Gastrocnemius medialis (tissue), 4 donors: Measurements from ENCODE around the gene MYD88.

Experiments used
- POLR2A ChIP-seq, 2 donors: fragments of 450-650 bp; IDR thresholded peaks; one replicate each; pipeline ENCODE4 v1.6.1; 2017; ENCODE audit warnings: antibody characterized with exemption in 2 of 2, mild to moderate bottlenecking in 2 of 2, moderate library complexity in 2 of 2
- TF ChIP-seq, protein P1 (sequence below), 5 experiments: fragments of 450-650 bp in 3 of 5; fragments of 200-600 bp in 2 of 5; sonication (generic) in 2 of 5; IDR thresholded peaks in 4 of 5; conservative IDR thresholded peaks in 1 of 5; 1 replicate in 4 of 5; 2 replicates in 1 of 5; pipeline ENCODE4 v1.5.1; 2016 to 2019; ENCODE audit warnings: antibody characterized with exemption in 5 of 5, mild to moderate bottlenecking in 3 of 5, moderate library complexity in 3 of 5

DNA sequence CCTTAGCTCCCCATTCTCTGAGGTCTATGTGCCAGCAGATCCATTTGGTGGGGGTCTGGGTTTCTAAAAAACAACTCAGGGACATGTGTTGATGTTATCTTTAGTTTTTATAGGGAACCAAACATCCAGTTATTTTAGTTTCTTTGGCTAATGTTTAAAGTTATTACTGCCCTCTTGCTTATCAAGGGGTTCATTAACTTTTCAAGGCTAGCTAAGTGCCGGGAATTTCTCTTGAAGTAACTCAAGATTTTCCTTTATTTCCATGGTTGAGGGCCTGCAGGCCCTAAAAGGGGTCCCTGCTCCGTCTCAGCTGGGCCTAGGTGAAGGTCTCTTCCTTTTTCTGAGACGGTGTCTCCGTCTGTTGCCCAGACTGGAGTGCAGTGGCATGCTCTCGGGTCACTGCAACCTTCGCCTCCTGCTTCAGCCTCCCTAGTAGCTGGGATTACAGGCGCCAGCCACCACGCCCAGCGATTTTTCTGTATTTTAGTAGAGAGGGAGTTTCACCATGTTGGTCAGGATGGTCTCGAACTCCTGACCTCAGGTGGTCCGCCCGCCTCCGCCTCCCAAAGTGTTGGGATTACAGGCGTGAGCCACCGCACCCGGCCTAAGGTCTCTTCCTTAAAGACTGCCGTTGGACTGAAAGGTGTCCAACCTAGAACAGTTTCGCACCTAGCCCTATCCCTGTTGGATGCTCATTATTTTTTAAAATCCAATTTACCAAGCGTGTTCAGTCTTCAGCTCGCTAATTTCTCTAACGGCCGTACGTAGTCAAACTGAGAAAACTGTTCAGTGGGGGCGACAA, 25.6 kb downstream of the MYD88 start:
- TF ChIP-seq, protein P1, sequence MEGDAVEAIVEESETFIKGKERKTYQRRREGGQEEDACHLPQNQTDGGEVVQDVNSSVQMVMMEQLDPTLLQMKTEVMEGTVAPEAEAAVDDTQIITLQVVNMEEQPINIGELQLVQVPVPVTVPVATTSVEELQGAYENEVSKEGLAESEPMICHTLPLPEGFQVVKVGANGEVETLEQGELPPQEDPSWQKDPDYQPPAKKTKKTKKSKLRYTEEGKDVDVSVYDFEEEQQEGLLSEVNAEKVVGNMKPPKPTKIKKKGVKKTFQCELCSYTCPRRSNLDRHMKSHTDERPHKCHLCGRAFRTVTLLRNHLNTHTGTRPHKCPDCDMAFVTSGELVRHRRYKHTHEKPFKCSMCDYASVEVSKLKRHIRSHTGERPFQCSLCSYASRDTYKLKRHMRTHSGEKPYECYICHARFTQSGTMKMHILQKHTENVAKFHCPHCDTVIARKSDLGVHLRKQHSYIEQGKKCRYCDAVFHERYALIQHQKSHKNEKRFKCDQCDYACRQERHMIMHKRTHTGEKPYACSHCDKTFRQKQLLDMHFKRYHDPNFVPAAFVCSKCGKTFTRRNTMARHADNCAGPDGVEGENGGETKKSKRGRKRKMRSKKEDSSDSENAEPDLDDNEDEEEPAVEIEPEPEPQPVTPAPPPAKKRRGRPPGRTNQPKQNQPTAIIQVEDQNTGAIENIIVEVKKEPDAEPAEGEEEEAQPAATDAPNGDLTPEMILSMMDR (IDR thresholded peaks at IDR 0.05 in 4 of 5, conservative IDR thresholded peaks at IDR 0.05 in 1 of 5): no peak
- no peak for TF ChIP-seq POLR2A (IDR thresholded peaks at IDR 0.05)
